Effector CD8-positive, alpha-beta T cell (primary cell): ENCODE data around the gene STARD3.

Experiments
- DNase-seq: peaks from one replicate; lab custom pipeline; 2025; lab: John Stamatoyannopoulos, UW

STARD3 gene

DNA sequence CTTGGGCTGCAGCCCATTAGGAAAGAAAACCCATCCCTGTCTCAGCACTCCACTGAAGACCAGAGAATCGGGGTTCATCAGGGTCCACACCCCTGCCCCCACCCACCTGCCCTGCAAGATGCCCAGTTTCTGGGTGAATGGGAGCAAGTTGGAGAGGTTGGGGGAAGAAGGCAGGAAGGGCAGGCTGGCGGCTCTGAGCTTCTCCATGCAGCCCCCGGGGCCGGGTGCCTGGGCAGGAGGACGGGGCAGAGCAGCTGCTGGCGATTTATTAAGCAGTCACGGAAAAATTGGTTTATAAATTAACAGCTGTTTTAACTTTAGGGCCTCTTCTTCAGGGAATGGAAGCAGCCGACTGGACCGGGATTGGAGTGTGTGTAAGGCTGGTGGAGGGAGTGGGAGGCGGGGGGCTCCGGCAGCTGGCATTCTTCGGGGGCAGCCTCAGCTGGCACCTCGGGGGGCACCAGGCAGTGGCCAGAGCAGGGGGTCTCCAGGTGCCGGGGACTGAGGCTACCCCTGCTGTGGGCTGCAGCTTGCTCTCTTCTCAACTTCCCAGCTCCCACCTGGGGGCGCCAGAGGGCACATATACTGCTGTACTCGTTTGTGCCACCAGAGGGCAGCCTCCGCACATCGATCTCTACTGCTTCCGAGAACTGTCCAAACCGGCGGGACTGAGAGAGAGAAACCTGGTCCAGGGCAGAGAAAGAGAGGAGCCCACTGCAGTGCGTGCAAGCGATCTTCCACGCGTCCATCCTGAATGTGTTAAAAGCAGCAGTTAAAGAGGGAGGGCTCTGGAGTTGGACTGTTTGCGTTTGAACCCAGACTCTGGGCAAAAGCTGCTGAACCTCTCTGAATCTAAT, 15.2 kb upstream of the STARD3 start:
- DNase-seq, result peak; percentile 86

DNA sequence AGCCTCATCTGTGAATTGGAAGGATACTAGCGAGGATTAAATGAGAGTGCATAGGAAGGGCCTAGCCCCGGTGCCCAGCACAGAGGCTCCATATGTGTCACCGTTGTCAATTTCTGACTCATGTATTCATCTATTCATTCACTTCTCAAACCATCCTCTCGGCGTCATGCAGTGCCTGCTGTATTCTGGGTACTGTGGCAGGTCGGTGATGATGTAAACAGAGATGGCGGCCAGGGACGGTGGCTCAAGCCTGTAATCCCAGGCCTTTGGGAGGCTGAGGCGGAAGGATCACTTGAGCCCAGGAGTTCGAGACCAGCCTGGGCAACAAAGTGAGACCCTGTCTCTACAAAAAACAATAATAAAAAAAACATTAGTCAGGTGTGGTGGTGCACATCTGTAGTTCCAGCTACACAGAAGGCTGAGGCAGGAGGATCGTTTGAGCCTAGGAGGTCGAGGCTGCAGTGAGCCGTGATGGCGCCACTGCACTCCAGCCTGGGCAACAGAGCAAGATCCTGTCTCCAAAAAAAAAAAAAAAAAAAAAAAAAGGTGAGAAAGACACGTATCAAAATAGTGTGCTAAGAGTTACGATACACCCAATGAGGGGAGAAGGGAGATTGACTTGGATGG, 14.5 kb upstream of the STARD3 start:
- DNase-seq, result no peak

DNA sequence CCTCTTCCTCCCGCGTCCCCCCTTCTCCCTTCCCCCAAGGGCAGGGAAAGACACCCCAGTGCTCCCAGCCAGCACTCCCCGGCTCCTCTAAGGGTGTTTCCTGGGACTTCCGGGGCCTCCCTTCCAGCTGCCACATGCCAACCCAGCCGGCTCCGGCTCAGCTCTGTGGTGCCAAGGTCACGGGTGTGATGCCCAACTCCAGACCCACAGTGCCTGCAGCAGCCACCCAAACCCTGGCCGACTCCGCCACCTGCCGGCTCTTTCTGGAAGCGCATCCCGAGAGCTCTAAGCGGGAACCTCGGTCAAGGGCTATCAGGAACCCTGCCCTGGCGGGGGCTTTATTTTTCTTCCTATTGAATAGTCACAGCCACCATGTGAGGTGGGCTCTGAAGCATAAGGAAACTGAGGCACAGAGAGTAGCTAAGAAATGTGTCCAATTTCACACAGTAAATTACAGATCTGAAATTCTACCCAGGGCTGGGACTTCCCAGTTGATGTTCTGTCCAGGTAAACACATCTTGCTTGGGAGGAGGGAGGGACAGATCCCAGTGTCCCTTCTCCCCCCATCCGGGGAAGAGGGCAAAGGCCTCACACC, 13.5 kb upstream of the STARD3 start:
- peak; percentile 79 for DNase-seq

DNA sequence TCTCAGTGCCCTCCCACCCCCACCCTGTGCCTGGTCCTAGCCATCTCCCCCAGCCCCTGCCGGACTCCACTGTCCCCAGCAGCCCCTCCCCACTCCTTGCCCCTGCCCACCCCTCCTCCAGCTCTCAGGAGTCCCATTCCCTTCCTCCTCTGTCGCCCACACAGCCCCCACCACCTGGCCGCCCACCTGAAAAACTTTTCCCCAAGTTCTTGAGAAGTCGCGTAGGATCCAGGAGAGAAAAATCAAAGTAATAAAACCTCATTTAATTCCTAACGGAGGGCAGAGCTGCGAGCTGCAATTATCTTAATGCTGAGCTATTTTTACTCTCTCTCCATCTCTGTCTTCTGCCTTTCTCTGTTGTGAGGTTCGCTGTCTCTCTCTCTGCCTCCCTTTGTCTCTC, 12.6 kb upstream of the STARD3 start:
- no peak for DNase-seq

DNA sequence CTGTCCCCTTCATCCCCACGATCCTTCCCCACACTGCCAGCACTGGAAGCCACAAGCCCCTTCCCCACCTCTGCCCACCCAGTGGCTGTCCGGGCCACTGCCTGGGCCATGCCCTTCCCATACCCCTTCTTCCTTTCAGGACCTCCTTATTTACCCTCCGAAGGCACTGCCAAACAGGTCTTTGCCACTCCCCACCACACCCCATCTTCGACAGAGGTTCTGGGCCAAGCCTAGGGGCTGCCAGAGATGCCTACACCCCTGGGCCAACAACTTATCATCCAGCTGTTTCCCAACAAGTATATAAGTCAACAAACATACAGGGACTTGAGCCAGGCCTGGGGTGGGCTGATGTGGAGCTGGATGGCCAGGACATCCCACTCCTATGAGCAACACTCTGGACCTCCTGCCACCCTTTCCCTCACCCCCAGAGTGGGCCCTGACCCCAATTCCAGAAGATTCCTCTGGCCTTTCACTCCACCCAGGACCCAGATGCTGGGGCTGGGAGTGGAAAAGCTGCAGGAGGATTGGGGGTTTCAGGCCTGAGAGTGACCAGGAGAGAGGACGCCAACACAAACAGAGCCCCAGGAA, 11.7 kb upstream of the STARD3 start:
- DNase-seq, result no peak

DNA sequence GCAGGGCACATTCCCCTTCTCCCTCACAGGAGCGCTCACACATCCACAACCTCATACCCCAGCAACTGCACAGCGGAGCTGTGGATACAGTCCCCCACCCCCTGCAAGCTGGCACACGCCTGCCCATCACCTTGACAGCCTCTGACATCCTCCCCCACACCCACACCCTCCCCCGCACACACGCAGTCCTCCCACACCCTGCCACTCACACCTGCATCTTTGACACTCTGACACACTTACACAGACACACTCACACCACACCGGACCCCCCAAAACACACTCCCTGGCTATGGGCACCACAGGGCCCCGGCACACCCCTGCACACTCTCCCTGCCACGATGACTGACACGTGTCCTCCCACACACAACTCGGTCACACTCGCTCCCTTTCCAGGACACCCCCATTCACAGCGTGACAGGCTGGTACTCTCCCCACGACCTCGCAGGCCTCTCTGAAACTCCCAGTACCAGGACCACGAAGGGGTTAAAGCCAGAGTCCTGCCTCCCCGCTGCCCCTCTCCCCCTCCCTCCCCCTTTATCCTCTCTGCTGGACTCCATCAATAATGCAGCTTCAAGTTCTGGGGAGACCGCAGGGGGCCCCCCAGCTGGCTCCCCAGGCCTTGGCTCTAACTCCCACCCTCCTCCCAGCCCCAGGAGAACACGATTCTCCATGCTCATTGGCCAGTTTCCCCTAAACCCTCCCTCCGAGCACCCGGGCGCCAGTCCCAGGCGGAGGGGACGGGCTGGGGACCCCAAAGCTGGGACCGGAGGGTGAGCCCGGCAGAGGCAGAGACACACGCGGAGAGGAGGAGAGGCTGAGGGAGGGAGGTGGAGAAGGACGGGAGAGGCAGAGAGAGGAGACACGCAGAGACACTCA, 10.5 kb upstream of the STARD3 start, which contains the start of gene PPP1R1B:
PPP1R1B (plus strand) TSS at position 782 of the 876 bp plus-strand sequence. CDS start 441 bp downstream, outside the sequence.
- no peak for DNase-seq

DNA sequence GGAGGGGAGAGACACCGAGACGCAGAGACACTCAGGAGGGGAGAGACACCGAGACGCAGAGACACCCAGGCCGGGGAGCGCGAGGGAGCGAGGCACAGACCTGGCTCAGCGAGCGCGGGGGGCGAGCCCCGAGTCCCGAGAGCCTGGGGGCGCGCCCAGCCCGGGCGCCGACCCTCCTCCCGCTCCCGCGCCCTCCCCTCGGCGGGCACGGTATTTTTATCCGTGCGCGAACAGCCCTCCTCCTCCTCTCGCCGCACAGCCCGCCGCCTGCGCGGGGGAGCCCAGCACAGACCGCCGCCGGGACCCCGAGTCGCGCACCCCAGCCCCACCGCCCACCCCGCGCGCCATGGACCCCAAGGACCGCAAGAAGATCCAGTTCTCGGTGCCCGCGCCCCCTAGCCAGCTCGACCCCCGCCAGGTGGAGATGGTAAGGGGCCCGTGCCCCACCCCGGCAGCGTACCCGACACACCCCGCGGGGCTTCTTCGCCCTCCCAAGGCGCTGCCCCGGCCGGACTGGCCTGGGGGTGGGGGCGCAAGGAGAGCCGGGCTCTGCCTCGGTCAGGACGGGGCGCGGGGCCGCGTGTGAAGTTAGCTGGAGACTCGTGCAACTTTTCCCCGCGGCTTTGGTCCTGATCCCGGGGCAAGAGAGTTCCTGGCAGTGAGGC, 9.8 kb upstream of the STARD3 start:
- no peak for DNase-seq

DNA sequence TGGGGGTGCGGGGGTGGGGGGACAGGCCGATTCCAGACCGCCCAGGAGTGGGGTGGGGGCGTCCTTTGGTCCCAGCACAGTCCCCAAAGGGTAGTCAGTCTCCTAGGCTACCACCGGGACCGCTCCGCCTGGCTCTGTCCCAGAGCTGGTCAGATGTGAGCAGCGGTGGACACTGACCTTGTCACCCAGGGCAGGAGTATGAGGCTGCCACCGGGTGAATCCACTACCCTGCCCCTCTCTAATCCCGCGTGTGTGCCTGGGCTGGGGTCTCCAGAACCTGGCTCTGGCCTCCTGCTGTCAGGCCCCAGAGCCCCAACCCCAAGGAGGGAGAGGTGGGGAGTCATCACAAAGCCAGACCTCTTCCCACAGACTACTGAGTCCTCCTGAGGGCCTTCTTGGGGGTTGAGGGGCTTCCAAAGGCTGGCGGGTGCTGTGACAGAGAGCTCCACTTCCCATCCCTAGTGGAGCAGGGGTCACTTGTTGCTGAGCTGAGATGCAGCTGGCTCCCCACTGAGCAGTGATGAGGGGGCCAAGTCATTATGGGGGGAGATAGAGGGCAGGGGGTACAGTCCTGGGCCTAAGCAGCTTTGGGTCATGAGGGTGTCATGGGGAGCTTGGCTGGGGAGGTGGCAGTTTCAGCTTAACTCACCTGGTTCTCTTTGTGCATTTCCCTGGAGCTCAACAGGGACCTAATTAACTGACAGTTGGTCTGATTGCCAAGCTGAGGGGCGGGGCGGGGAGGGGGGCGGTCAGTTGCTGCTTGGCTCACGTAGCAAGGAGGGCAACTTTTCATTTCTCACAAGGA, 9.0 kb upstream of the STARD3 start:
- no peak for DNase-seq

DNA sequence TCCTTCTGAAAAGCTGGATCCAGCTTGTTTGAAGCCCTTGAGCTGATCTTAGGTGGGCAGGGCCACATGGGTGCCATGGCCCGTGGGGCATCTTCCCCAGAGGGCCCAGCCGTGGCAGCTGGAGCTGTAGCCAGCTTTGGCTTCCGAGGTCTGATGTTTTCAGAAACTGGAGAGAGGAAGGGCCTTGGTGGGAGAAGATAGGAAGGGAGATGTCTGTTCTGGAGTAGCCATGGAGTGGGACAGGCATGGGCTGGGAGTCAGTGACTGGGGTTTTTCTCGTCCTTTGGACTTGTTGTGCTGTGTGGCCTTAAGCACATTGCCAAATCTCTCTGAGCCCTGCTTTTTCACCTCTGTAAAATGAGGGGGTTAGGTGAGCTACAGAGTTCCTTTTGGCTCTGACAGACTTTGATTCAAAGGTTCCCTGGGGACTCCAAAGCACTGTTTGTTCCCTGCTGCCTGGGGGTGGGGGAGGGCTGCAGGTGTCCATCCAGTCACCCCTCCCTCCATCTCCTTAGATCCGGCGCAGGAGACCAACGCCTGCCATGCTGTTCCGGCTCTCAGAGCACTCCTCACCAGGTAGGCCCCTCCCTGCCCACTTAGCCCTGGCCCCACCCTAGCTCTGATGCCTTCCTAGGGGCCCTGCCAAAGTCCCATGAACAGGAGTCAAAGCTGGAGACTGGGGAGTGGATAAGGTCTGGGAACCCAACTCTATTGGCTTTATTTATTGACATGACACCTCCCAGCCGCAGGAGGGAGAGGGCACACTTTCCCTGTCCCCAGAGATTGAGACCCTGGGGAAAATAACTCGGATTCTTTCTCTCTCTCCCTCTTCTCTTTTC, 8.1 kb upstream of the STARD3 start:
- DNase-seq, result no peak

DNA sequence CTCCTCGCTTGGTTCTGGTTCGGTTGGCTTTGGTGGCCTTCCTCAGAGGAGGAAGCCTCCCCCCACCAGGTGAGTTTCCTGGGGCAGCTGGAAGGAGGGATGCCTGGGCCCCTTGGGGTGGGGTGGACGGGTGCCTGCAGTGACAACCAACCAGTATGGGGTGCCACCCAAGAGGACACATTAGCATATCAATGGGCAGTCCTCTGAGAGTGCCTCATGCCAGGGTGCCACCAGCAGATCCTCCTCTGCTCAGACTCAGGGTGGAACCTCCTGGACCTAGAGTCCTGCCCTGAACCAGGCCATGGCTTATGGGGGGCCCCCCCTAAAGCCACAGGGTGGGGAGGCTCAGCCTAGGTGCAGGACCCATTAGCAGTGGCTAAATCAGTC, 7.5 kb upstream of the STARD3 start:
- no peak for DNase-seq

DNA sequence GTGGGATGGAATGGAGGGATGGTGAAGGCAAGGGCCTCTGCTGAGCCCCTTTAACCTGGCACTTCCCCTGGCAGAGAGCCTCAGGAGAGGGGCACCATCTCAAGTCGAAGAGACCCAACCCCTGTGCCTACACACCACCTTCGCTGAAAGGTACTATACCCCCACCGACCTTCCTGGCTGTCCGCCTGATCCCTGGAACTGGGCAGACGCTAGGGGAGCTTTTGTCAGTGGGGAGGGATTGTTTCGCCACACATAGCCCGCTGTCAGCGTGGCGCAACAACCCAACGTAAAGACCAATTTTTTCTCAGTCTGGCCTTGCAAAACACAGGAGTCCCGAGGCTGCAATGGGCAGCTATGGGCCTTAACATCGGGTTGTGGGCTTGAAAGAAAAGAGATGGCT, 7.0 kb upstream of the STARD3 start:
- DNase-seq, result no peak

DNA sequence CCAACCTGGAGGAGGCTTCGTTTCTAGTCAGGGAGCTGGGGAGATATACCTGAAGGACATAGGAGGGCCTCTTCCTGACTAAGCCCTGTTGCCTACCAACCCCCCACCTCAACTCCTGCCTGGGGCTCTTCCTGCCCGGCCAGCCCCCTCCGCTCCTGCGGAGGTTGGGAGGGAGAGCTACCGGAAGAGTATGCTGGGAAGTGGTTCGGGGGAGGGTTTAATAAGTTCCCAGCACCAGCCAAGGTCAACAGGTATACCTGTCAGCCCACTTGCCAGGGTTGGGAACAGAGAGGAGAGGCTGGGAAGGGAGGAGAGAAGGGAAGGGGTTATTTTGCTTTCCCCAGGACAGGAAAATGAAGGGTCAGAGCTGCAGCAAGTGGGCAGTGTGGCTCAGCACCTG, 5.5 kb upstream of the STARD3 start:
- no peak for DNase-seq

DNA sequence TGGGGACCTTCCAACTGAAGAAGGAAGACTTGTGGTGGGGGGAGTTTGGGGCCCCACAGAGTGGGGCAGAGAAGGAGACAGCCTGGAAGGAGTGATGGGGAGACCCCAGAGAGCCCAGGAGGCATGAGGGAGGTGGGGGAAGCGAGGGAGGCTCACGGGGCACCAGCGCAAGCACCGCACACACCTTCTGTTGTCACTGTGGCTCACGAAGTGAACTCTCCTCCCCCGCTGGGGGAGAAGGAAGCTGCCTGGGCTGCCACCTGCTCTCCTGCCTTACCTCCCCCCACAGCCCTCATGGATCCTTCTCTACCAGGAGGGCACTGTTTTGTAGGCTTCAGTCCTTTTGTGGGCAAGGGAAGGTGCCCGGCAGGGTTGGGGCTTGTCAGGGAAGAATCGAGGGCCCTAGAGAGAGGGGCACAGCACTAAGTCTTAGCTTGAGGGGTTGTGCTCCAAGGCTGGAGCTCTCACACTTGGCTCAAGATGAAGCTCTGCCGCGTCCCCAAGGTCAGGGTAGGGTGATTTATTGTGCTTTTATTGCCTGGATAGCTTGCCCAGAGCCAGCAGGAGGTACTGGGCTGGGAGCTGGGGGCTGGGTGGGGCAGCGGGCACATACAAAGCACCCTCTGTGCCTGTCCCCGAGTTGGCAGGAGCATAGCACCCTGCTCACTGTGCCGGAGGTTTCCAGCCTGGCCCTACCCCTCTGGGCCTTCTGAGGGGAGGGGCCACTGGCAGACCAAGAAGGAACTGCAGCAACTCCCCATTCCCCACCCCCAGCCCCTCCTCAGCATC, 4.6 kb upstream of the STARD3 start:
- no peak for DNase-seq

DNA sequence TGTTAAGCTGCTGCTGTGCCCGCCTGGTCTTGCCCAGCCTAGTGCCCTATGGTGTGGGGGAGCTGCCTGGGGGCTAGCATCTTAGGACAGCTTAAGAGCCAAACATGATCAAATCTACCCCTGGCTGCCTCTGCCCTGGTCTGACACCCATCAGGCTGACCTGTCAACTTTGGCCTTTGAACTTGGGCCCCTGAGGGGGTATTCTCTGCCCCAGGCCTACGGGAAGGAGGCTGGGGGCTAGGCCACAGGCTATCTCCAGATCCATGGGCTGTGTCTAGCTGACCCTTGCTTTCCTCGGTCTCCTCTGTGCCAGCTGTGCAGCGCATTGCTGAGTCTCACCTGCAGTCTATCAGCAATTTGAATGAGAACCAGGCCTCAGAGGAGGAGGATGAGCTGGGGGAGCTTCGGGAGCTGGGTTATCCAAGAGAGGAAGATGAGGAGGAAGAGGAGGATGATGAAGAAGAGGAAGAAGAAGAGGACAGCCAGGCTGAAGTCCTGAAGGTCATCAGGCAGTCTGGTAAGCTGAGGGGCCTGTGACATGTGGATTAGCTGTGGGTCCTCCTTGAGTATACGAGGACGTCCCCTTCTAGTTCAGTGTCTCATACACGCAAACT, 3.3 kb upstream of the STARD3 start:
- DNase-seq, result no peak

DNA sequence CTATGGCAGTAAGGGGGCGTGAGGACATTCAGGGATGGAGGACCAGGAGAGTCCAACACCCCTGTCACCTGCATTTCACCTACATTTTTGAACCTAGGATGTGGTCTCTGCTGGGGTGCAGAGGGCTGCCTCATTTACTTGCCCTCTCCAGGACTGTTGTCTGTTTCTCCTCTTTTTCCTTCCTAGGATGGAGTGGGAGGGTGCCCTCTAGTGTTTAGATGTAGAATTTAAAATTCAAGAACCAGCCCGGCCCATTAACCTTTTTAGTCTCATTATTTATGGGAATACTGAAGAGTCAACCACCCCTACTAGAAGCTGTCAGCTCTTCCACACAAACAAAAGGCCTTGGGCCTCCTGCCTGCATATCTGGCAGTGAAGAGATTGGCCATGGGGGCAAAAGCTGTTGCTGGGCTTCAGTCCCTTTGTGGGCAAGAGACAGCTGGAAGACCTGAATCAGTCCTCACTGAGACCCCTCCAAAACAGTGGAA, 2.5 kb upstream of the STARD3 start:
- no peak for DNase-seq

DNA sequence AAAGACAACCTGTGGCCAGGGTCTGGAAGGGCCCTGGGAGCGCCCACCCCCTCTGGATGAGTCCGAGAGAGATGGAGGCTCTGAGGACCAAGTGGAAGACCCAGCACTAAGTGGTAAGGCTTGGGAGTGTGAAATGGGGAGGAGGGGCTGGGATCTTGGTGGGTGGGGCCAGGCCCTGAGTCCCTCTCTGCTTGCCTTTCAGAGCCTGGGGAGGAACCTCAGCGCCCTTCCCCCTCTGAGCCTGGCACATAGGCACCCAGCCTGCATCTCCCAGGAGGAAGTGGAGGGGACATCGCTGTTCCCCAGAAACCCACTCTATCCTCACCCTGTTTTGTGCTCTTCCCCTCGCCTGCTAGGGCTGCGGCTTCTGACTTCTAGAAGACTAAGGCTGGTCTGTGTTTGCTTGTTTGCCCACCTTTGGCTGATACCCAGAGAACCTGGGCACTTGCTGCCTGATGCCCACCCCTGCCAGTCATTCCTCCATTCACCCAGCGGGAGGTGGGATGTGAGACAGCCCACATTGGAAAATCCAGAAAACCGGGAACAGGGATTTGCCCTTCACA, 1.2 kb upstream of the STARD3 start:
- DNase-seq, result no peak

DNA sequence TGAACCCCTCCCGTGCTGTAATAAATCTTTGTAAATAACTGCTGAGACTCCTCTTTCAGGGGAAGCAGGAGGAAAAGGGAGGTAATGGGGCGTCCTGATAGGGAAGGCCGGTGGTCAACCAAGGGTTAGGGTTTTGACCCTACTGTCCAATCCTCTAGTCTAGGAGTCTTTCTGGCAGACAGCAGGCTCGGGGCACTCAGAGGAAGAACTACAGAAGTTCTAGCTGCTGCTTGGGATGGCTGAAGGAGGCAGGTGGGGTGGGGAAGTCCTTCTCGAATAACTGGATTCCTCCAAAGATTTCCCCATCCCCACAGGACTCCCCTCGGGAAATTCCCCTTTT, 387 bp upstream of the STARD3 start:
- no peak for DNase-seq

DNA sequence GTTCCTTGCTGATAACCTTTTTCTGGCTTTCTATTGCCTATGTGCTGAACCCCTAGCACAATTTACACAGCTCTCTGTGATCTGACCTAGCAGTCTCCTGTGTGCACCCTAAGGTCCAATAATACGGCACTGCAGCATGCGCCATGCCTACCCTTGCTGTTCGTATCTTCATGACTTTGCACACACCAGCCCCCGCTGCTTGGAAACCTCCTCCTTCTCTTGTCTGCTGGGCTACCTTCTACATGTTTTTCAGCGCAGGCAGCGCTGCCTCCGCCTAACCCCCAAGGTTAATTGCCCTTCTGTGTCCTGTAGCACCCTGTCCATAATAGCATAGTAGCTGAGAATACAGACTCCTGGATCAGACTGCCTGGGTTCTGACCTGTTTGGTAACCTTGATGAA, 1.4 kb downstream of the STARD3 start:
- DNase-seq, result no peak
